ENCODE results near the gene ZNF808.
A peak's percentile ranks its signal among the peaks of the same experiment; 100 is the strongest.
"Not testable (repeated sequence)": the region's sequence is repeated elsewhere in the genome, so short reads cannot be mapped to it uniquely, and the experiment has no call there.

ZNF808 gene

DNA sequence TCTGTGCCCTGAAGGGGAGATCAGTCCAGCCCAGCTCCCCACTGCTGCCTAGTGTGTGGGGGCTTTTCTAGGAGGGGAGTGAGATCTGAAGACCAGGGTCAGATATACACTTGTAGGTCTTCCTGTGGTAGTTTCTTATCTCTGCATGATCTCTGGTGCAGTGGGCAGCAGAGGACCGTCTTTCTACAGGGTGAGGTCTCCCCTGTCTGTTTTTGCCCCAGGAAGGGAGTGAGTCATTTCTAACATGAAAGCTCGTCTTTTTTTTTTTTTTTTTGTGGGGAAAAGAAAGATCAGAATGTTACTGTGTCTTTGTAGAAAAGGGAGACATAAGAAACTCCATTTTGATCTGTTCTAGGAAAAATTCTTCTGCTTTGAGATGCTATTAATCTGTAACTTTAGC lies 8.8 kb upstream of the ZNF808 start:
- Mint-ChIP-seq H3K9me3 (no peaks in the 10 kb centered on the region), H3K4me3 (no peak overlapping the region), H3K4me1 (ENCODE audit: low read depth in 2 of 2) (peaks cover 0 to 2% of the 10 kb centered on the region in 2 donors), H3K27me3 (peaks cover 29 to 30% of the 10 kb centered on the region in 2 donors), H3K36me3 (ENCODE audit: insufficient read depth) (no peaks in the 10 kb centered on the region), H3K27ac (no peak overlapping the region)
- DNase-seq (no peak), ATAC-seq (replicated peaks) (no peak)

DNA sequence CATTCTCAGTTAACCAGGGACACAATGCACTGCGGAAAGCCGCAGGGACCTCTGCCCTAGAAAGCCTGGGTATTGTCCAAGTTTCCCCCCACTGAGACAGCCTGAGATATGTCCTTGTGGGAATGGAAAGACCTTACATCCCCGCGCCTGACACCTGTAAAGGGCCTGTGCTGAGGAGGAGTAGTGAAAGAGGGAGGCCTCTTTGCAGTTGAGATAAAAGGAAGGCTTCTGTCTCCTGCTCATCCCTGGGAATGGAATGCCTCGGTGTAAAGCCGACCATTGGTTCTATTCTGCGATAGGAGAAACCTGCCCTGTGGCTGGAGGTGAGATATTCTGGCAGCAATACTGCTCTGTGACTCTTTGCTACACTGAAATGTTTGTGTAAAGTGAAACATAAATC lies 8.3 kb upstream of the ZNF808 start:
- H3K36me3 Mint-ChIP-seq (ENCODE audit: insufficient read depth); H3K4me1 Mint-ChIP-seq (ENCODE audit: low read depth in 2 of 2); H3K4me3 Mint-ChIP-seq; DNase-seq; H3K9me3 Mint-ChIP-seq; H3K27ac Mint-ChIP-seq; ATAC-seq (replicated peaks): not testable (repeated sequence)
- peaks cover 29 to 30% of the 10 kb centered on the region in 2 donors for H3K27me3 Mint-ChIP-seq

DNA sequence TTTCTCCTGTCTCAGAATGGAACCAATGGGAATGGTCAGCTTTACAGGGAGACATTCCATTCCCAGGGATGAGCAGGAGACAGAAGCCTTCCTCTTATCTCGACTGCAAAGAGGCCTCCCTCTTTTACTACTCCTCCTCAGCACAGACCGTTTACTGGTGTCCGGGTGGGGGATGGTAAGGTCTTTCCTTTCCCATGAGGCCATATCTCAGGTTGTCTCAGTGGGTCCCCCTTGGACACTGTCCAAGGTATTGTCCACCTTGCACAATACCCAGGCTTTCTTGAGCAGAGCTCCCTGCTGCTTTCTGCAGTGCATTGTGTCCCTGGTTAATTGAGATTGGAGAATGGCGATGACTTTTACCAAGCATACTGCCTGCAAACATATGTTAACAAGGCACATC lies 7.5 kb upstream of the ZNF808 start:
- no peak for ATAC-seq (replicated peaks)
- no peak overlapping the region for H3K4me3 Mint-ChIP-seq
- H3K4me1 Mint-ChIP-seq (ENCODE audit: low read depth in 2 of 2) = peaks cover 0 to 2% of the 10 kb centered on the region in 2 donors
- H3K27me3 Mint-ChIP-seq = peaks cover 29 to 30% of the 10 kb centered on the region in 2 donors
- no peak overlapping the region for H3K27ac Mint-ChIP-seq
- no peaks in the 10 kb centered on the region for H3K9me3 Mint-ChIP-seq
- H3K36me3 Mint-ChIP-seq (ENCODE audit: insufficient read depth) = no peaks in the 10 kb centered on the region
- no peak for DNase-seq

DNA sequence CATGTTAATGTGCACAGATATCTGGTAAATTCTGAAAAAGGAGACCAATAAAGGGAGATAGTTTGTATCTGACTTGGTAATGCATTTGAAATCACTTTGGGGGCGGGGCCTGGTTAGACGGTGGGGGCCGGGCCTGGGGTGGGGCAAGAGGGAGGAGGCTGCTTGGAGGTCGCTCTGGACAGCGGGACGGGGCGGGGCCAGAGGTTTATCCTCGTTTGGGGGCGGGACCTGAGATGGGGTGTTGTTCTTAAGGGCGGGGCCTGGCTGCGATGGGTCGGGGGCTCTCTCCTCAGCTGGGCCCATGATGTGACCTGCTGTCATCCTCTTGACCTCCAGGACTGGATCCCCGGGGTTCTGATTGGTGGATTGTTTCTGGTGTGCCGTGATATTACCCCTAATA lies 4.9 kb upstream of the ZNF808 start:
- DNase-seq (no peak), ATAC-seq (replicated peaks) (no peak)
- no peak overlapping the region for H3K27ac Mint-ChIP-seq
- H3K36me3 Mint-ChIP-seq (ENCODE audit: insufficient read depth) = peaks cover 6% of the 10 kb centered on the region
- peaks cover 0 to 5% of the 10 kb centered on the region in 2 donors for H3K4me1 Mint-ChIP-seq (ENCODE audit: low read depth in 2 of 2)
- H3K27me3 Mint-ChIP-seq = peaks cover 16 to 24% of the 10 kb centered on the region in 2 donors
- no peaks in the 10 kb centered on the region for H3K9me3 Mint-ChIP-seq
- no peak overlapping the region for H3K4me3 Mint-ChIP-seq

DNA sequence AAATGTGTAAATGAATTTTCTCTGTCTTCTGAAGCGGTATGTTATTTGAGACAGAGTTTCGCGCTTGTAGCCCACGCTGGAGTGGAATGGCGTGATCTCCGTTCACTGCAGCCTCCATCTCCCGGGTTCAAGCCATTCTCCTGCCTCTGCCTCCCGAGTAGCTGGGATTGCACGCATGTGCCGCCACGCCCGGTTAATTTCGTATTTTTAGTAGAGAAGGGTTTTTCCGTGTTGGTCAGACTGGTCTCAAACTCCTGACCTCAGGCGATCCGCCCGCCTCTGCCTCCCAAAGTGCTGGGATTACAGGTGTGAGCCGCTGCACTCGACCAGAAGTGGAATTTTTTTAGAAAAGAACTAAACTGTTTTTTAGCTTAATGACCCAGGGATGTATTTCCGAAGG lies 3.4 kb upstream of the ZNF808 start:
- no peak for DNase-seq
- H3K9me3 Mint-ChIP-seq = no peaks in the 10 kb centered on the region
- peaks cover 13% of the 10 kb centered on the region for H3K36me3 Mint-ChIP-seq (ENCODE audit: insufficient read depth)
- peaks cover 15 to 24% of the 10 kb centered on the region in 2 donors for H3K27me3 Mint-ChIP-seq
- H3K4me3 Mint-ChIP-seq = no peak overlapping the region
- ATAC-seq (replicated peaks) = no peak
- H3K4me1 Mint-ChIP-seq (ENCODE audit: low read depth in 2 of 2) = peaks cover 11 to 14% of the 10 kb centered on the region in 2 donors
- no peak overlapping the region for H3K27ac Mint-ChIP-seq

DNA sequence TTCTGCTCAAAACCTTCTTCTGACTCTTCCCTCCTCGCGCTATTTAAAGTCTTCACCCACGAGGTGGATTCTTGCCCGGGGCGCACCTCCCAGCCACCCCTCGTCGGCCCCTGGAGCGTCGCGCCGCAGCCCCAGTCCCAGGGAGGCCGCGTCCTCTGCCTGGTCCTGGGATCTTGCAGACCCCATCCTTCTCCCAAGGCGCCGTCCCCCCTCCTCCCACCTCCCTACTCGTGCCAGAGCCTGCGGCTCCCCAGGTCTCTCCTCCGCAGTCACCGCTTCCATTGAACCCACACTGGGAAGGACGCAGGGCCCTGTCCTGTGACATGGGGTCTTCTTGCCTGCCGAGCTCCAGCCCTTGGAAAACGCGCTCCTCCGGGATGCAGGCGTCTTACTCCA lies 486 bp downstream of the ZNF808 start:
- peaks cover 17 to 18% of the 10 kb centered on the region in 2 donors for H3K4me1 Mint-ChIP-seq (ENCODE audit: low read depth in 2 of 2)
- H3K9me3 Mint-ChIP-seq = no peaks in the 10 kb centered on the region
- ATAC-seq (replicated peaks) (peak; percentile 1), DNase-seq (peak in 1 of 3 experiments; percentile 2)
- peak overlapping the region; percentile 92 to 95 for H3K4me3 Mint-ChIP-seq
- peaks cover 20% of the 10 kb centered on the region for H3K36me3 Mint-ChIP-seq (ENCODE audit: insufficient read depth)
- H3K27me3 Mint-ChIP-seq = no peaks in the 10 kb centered on the region
- H3K27ac Mint-ChIP-seq = peak overlapping the region; percentile 97 to 99

DNA sequence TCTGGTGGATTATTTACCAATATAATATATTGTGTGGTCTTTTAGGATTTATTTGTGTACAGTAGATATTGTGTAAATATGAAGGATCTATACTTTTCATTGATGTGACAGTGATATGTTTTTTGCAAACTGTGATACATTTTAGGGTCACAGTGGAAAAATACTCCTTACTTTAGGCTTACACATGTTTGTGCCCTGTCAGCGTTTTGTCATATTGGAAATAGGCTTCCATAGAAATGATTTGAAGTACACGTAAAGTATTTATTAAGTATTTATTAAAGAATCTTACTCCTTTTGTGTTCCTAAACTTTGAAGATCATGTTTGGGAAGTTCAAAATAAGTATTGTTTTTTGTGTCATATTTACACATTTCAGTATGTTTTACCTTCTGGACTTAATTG lies 5.0 kb downstream of the ZNF808 start:
- Mint-ChIP-seq H3K27me3 (no peaks in the 10 kb centered on the region), H3K4me3 (no peak overlapping the region), H3K27ac (no peak overlapping the region), H3K9me3 (no peaks in the 10 kb centered on the region), H3K36me3 (ENCODE audit: insufficient read depth) (peaks cover 33% of the 10 kb centered on the region), H3K4me1 (ENCODE audit: low read depth in 2 of 2) (peaks cover 27 to 39% of the 10 kb centered on the region in 2 donors)
- DNase-seq = no peak
- ATAC-seq (replicated peaks) = no peak

DNA sequence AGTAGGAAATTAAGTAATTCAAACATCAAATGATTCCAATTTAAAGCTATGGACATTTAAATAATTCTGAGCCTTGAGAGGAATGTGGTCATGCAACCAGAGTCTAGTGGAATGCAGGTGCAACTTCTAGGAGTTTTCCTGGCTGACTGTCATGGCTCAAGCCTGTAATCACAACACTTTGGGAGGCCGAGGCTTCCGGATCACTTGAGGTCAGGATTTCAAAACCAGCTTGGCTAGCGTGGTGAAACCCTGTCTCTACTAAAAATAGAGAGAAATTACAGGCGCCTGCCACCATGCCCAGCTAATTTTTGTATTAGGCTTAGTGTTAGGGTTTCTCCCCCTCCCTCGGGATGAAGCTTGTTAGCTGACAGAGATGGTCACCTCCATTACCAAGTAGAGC lies 6.4 kb downstream of the ZNF808 start:
- ATAC-seq (replicated peaks) (no peak), DNase-seq (no peak)
- Mint-ChIP-seq H3K36me3 (ENCODE audit: insufficient read depth) (peaks cover 26% of the 10 kb centered on the region), H3K27ac (no peak overlapping the region), H3K4me3 (peak overlapping the region; percentile 86), H3K27me3 (no peaks in the 10 kb centered on the region), H3K9me3 (no peaks in the 10 kb centered on the region), H3K4me1 (ENCODE audit: low read depth in 2 of 2) (peaks cover 22 to 34% of the 10 kb centered on the region in 2 donors)

DNA sequence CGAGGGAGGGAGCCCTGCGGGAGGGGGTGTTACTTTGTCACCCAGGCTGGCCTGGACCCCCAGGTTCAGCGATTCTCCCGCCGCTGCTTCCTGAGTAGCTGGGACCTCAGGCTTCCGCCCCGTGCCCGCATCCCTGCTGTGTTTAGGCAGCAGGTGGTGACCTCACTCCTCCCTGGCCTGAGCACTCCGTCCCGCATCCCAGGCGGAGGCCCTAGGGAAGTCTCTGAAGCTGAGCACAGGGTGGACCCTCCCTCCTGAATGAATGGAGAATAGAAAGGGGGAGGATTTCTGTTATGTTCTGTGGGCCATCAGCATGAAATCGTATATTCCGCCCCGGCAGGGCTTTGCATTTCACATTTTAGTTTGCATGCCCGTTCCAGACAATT lies 7.9 kb downstream of the ZNF808 start:
- peak in 1 of 3 experiments; percentile 2 for DNase-seq
- H3K4me1 Mint-ChIP-seq (ENCODE audit: low read depth in 2 of 2) = peaks cover 24 to 31% of the 10 kb centered on the region in 2 donors

DNA sequence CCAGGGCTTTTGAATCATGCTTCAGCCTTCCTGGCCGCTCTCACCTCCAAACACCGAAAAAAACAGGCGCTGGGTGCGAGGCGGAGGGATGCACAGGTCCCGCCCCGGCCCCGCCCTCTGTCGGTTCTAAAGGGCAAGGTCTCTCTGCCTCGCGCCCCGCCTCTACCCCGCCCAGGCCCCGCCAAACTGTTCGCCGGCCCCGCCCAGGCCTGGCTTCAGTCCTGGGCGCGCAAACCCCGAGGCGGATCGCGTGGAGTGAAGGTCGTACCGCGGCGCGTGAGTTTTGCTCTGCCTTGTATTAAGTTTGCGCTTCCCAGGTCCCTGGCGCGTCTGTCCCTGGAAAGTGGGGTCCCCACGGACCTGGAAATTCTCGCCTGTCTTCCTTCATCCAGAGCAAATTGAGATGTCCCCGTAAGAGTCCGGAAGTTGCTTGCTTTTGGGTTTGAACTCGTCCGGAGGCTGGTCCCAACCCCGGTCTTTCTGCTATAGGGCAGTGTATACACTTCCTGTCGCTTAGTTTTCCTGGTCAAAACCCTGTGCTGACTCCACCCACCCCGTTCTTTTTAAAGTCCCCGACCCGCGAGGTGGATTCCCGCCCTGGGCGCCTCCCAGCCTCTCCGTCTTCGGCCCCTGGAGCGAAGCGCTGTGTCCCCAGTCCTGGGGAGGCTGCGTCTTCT lies 8.4 kb downstream of the ZNF808 start:
- H3K4me3 Mint-ChIP-seq = peak overlapping the region; percentile 86
- H3K27me3 Mint-ChIP-seq = no peaks in the 10 kb centered on the region
- peak; percentile 92 for ATAC-seq (replicated peaks)
- peak overlapping the region; percentile 75 to 84 for H3K27ac Mint-ChIP-seq
- peak; percentile 83 to 86 (median 84) for DNase-seq
- peaks cover 24 to 35% of the 10 kb centered on the region in 2 donors for H3K4me1 Mint-ChIP-seq (ENCODE audit: low read depth in 2 of 2)
- H3K9me3 Mint-ChIP-seq = no peaks in the 10 kb centered on the region
- H3K36me3 Mint-ChIP-seq (ENCODE audit: insufficient read depth) = peaks cover 30% of the 10 kb centered on the region

More for the DNA sequence above, 7.9 kb downstream of the ZNF808 start:
- peak; percentile 5 for ATAC-seq (replicated peaks)
- peak overlapping the region in 1 of 2 donors; percentile 84 for H3K27ac Mint-ChIP-seq
- not testable (repeated sequence) for H3K27me3 Mint-ChIP-seq, H3K9me3 Mint-ChIP-seq
- H3K36me3 Mint-ChIP-seq (ENCODE audit: insufficient read depth) = peaks cover 31% of the 10 kb centered on the region
- H3K4me3 Mint-ChIP-seq = peak overlapping the region; percentile 86

DNA sequence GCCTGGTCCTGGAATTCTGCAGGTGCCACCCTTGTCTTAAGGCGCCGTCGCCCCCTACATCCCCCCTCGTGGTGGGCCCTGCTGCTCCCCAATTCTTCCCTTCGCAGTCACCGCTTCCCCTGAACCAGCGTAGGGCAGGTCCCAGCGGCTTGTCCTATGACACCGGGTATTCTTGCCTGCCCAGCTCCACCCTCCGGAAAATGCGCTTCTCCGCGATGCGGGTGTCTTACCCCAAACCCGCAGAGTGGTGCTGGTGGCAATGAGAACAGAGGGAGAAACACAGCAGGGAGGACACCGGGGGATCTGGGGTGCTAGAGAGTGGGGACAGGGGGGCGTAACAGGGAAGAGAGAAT lies 9.0 kb downstream of the ZNF808 start:
- no peaks in the 10 kb centered on the region for H3K9me3 Mint-ChIP-seq
- ATAC-seq (replicated peaks) = peak; percentile 61
- H3K27ac Mint-ChIP-seq = peak overlapping the region; percentile 75 to 84
- H3K4me3 Mint-ChIP-seq = peak overlapping the region; percentile 86
- DNase-seq = peak; percentile 36 to 46 (median 43)
- peaks cover 24 to 35% of the 10 kb centered on the region in 2 donors for H3K4me1 Mint-ChIP-seq (ENCODE audit: low read depth in 2 of 2)
- H3K36me3 Mint-ChIP-seq (ENCODE audit: insufficient read depth) = peaks cover 30% of the 10 kb centered on the region
- H3K27me3 Mint-ChIP-seq = no peaks in the 10 kb centered on the region

DNA sequence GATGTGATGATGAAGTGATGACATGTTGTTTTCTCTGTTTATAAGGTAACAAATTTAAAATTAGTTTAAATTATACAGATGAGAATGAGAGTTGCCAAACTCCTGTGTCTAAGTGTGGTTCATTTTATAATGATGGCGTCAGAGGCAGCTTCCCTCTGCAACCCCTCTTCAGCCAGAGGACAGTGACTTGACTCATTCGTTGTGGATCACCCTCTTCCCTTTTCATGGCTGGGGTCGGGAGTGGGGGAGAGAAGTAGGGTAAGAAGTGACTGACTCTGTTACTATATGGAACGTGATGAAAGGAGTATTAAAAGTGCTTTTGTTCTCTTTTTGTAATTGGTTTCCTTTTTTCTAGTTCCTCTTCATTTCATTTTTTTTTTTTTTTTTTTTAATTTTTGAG lies 11.3 kb downstream of the ZNF808 start:
- not testable (repeated sequence) for ATAC-seq (replicated peaks); H3K4me3 Mint-ChIP-seq; H3K27me3 Mint-ChIP-seq; H3K27ac Mint-ChIP-seq; H3K9me3 Mint-ChIP-seq; DNase-seq
- Mint-ChIP-seq H3K4me1 (ENCODE audit: low read depth in 2 of 2) (peaks cover 40 to 48% of the 10 kb centered on the region in 2 donors), H3K36me3 (ENCODE audit: insufficient read depth) (peaks cover 37% of the 10 kb centered on the region)

DNA sequence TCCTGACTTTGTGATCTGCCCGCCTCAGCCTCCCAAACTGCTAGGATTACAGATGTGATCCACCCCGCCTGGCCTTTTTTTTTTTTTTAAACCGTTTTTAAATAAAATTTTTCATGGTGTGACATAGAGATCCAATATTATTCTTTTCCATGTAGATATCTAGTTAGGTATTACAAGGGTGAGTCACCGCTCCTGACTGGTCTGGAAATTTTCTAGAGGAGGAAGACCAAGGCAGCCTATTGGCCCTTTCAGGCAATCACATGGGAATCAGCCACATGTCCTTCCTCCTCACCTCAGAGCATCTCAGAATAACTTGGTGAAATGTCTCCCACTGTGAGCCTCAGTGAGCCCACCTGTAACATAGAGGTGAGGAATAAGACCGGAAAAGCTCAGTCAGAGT lies 13.7 kb downstream of the ZNF808 start:
- not testable (repeated sequence) for H3K9me3 Mint-ChIP-seq; H3K27me3 Mint-ChIP-seq; ATAC-seq (replicated peaks); H3K4me3 Mint-ChIP-seq; H3K27ac Mint-ChIP-seq; DNase-seq
- Mint-ChIP-seq H3K4me1 (ENCODE audit: low read depth in 2 of 2) (peaks cover 37 to 40% of the 10 kb centered on the region in 2 donors), H3K36me3 (ENCODE audit: insufficient read depth) (peaks cover 30% of the 10 kb centered on the region)

DNA sequence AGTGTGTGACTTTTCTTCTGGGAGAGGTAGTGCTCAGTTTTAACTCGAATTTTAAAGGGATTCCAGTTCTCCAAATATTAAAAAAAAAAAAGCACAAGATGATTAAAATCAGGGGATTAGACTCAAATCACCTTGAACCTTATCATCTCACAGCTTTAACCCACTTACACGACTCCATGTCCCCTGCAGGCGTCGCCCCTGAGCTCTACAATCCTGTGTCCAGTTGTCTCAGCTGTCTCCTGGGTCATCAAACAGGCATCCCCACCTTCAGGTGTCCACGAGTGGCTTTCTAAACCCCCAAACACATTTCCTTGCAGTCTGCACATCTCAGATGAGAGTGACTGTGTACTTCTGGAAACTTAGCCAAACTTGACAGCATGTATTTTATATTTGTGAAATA lies 14.1 kb downstream of the ZNF808 start:
- Mint-ChIP-seq H3K9me3 (no peaks in the 10 kb centered on the region), H3K27me3 (no peaks in the 10 kb centered on the region), H3K4me1 (ENCODE audit: low read depth in 2 of 2) (peaks cover 33 to 35% of the 10 kb centered on the region in 2 donors), H3K4me3 (no peak overlapping the region), H3K36me3 (ENCODE audit: insufficient read depth) (peaks cover 30% of the 10 kb centered on the region), H3K27ac (no peak overlapping the region)
- DNase-seq (no peak), ATAC-seq (replicated peaks) (no peak)
